Measurements from ENCODE around the gene CACNG1. TPM values are rescaled to one million over a fixed set of nuclear protein-coding genes. Genes with fewer than 3 reads are reported as not detected.
"Not testable (repeated sequence)": the region's sequence is repeated elsewhere in the genome, so short reads cannot be mapped to it uniquely, and the experiment has no call there.

The CACNG1 gene
- total RNA-seq, 1 donor from 2014 or later, result not detected

DNA sequence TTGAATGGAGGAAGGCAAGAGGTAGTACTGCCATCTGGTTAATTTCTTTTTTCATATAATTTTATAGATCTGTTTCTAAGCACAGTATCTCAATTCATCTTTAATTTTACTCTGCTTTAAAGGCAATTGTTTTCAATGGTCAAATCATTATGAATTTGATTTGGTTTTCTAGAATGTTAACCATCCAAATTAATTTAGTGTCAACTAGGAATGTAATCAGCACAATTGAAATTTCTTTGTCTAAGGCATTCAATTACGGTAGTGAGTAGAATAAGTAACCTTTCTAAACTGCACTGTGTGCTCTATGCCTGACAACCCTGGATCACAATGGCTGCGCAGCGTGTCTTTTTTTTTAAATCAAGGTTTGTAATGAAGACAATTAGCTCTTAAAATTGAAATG, 44.3 kb downstream of the CACNG1 start:
- no peak overlapping the region for H3K4me3 ChIP-seq
- no peaks in the 10 kb centered on the region for H4K20me1 ChIP-seq (ENCODE audit: low read depth)
- H3F3A ChIP-seq (ENCODE audit: low read depth), result no peaks in the 10 kb centered on the region
- H3K4me1 ChIP-seq, result no peaks in the 10 kb centered on the region
- Mint-ChIP-seq H3K27me3 (ENCODE audit: insufficient read depth, low read depth) (no peaks in the 10 kb centered on the region), H3K36me3 (peaks cover 22% of the 10 kb centered on the region), H3K4me1 (peaks cover 2% of the 10 kb centered on the region), H3K4me3 (no peak overlapping the region), H3K27ac (no peak overlapping the region), H3K9me3 (peaks cover 2% of the 10 kb centered on the region)
- no peak for DNase-seq (ENCODE audit: low spot score)
- no peak overlapping the region for H3K4me2 ChIP-seq
- peaks cover 6% of the 10 kb centered on the region for H3K9me3 ChIP-seq (ENCODE audit: low read depth)
- no peak overlapping the region for H3K9ac ChIP-seq
- no peak overlapping the region for H3K27ac ChIP-seq
- TF ChIP-seq EZH2 (IDR thresholded peaks at IDR 0.05) (no peak), EZH2phosphoT487 (IDR thresholded peaks at IDR 0.05) (no peak), CTCF (IDR thresholded peaks at IDR 0.05) (no peak)
- H3K36me3 ChIP-seq, result peaks cover 9% of the 10 kb centered on the region
- H3K27me3 ChIP-seq, result no peaks in the 10 kb centered on the region
- H2AFZ ChIP-seq (replicated peaks), result no peak overlapping the region
- no peaks in the 10 kb centered on the region for H3K79me2 ChIP-seq (ENCODE audit: low read depth)

GRCh38 chr17:67090341-67090740, 46.0 kb downstream of the CACNG1 start:
- H3K36me3 ChIP-seq, result peaks cover 9% of the 10 kb centered on the region
- H2AFZ ChIP-seq (replicated peaks), result no peak overlapping the region
- no peak overlapping the region for H3K27ac ChIP-seq
- H3K9me3 ChIP-seq (ENCODE audit: low read depth), result peaks cover 6% of the 10 kb centered on the region
- H3K4me1 ChIP-seq, result no peaks in the 10 kb centered on the region
- Mint-ChIP-seq H3K36me3 (peaks cover 23% of the 10 kb centered on the region), H3K27me3 (ENCODE audit: insufficient read depth, low read depth) (no peaks in the 10 kb centered on the region), H3K9me3 (peaks cover 2% of the 10 kb centered on the region), H3K4me1 (peaks cover 2% of the 10 kb centered on the region), H3K27ac (no peak overlapping the region), H3K4me3 (no peak overlapping the region)
- no peak overlapping the region for H3K4me2 ChIP-seq
- no peak overlapping the region for H3K9ac ChIP-seq
- H3K79me2 ChIP-seq (ENCODE audit: low read depth), result no peaks in the 10 kb centered on the region
- no peaks in the 10 kb centered on the region for H3F3A ChIP-seq (ENCODE audit: low read depth)
- no peak overlapping the region for H3K4me3 ChIP-seq
- no peak for DNase-seq (ENCODE audit: low spot score)
- H3K27me3 ChIP-seq, result no peaks in the 10 kb centered on the region
- no peaks in the 10 kb centered on the region for H4K20me1 ChIP-seq (ENCODE audit: low read depth)
- TF ChIP-seq EZH2 (IDR thresholded peaks at IDR 0.05), result no peak
- no peak for TF ChIP-seq CTCF (IDR thresholded peaks at IDR 0.05)
- TF ChIP-seq EZH2phosphoT487 (IDR thresholded peaks at IDR 0.05), result no peak

- H3K36me3 Mint-ChIP-seq, result peaks cover 23% of the 10 kb centered on the region
- no peak overlapping the region for H2AFZ ChIP-seq (replicated peaks)
Measured at GRCh38 chr17:67092291-67092690, 47.9 kb downstream of the CACNG1 start.

GRCh38 chr17:67092710-67093109, 48.4 kb downstream of the CACNG1 start:
- not testable (repeated sequence) for H3K36me3 ChIP-seq; DNase-seq (ENCODE audit: low spot score); H3K27ac ChIP-seq; H3K4me1 Mint-ChIP-seq; H4K20me1 ChIP-seq (ENCODE audit: low read depth); H3F3A ChIP-seq (ENCODE audit: low read depth); H3K4me3 ChIP-seq; H3K9me3 Mint-ChIP-seq; H3K9me3 ChIP-seq (ENCODE audit: low read depth); H3K9ac ChIP-seq; H3K4me3 Mint-ChIP-seq; H3K27me3 ChIP-seq; H3K4me2 ChIP-seq; H3K79me2 ChIP-seq (ENCODE audit: low read depth); H3K27ac Mint-ChIP-seq; H3K27me3 Mint-ChIP-seq (ENCODE audit: insufficient read depth, low read depth); H3K4me1 ChIP-seq; H2AFZ ChIP-seq (replicated peaks)
- H3K36me3 Mint-ChIP-seq, result peaks cover 23% of the 10 kb centered on the region

More at GRCh38 chr17:67092291-67092690, 47.9 kb downstream of the CACNG1 start:
- Mint-ChIP-seq H3K27me3 (ENCODE audit: insufficient read depth, low read depth) (no peaks in the 10 kb centered on the region), H3K27ac (no peak overlapping the region), H3K4me3 (no peak overlapping the region), H3K4me1 (no peaks in the 10 kb centered on the region), H3K9me3 (peaks cover 2% of the 10 kb centered on the region)
- H3K4me1 ChIP-seq, result no peaks in the 10 kb centered on the region
- no peaks in the 10 kb centered on the region for H3K79me2 ChIP-seq (ENCODE audit: low read depth)
- no peaks in the 10 kb centered on the region for H4K20me1 ChIP-seq (ENCODE audit: low read depth)
- no peak for DNase-seq (ENCODE audit: low spot score)
- no peaks in the 10 kb centered on the region for H3K27me3 ChIP-seq
- H3K27ac ChIP-seq, result no peak overlapping the region
- H3K36me3 ChIP-seq, result peaks cover 9% of the 10 kb centered on the region
- H3K4me3 ChIP-seq, result no peak overlapping the region
- H3F3A ChIP-seq (ENCODE audit: low read depth), result no peaks in the 10 kb centered on the region
- no peak overlapping the region for H3K9ac ChIP-seq
- peaks cover 6% of the 10 kb centered on the region for H3K9me3 ChIP-seq (ENCODE audit: low read depth)
- no peak overlapping the region for H3K4me2 ChIP-seq
- TF ChIP-seq EZH2phosphoT487 (IDR thresholded peaks at IDR 0.05), result no peak
- TF ChIP-seq CTCF (IDR thresholded peaks at IDR 0.05), result no peak
- TF ChIP-seq EZH2 (IDR thresholded peaks at IDR 0.05), result no peak

Data from neural progenitor cell (in vitro differentiated cells).